ENCODE data around the gene TLR7.

The TLR7 gene

GRCh38 chrX:12874581-12874980 is 7.7 kb downstream of the TLR7 start:
- no peak overlapping the region for H3K4me3 ChIP-seq (replicated peaks; ENCODE audit: insufficient read depth, low read length)
- H3K27me3 ChIP-seq (ENCODE audit: insufficient read depth, poor library complexity, severe bottlenecking) = no peaks in the 10 kb centered on the region
- DNase-seq (ENCODE audit: low read depth in 1 of 2, low spot score in 1 of 2) = no peak
- H3K27ac ChIP-seq (replicated peaks) = no peak overlapping the region
- peak; percentile 88 for TF ChIP-seq SPI1 (IDR thresholded peaks at IDR 0.05; ENCODE audit: borderline replicate concordance, low read depth)
- no peak for TF ChIP-seq REST (IDR thresholded peaks at IDR 0.05; ENCODE audit: insufficient replicate concordance, low read depth)

- H3K4me3 ChIP-seq (replicated peaks; ENCODE audit: insufficient read depth, low read length) = no peak overlapping the region
- TF ChIP-seq SPI1 (IDR thresholded peaks at IDR 0.05; ENCODE audit: borderline replicate concordance, low read depth) = no peak
- no peak for TF ChIP-seq POLR2AphosphoS5 (IDR thresholded peaks at IDR 0.05; ENCODE audit: low read depth)
- no peak for TF ChIP-seq REST (IDR thresholded peaks at IDR 0.05; ENCODE audit: insufficient replicate concordance, low read depth)
- no peak for TF ChIP-seq GABPA (IDR thresholded peaks at IDR 0.05; ENCODE audit: low read depth)
- TF ChIP-seq CTCF (IDR thresholded peaks at IDR 0.05; ENCODE audit: insufficient read depth, low read length) = no peak
- H3K27me3 ChIP-seq (ENCODE audit: insufficient read depth, poor library complexity, severe bottlenecking) = no peaks in the 10 kb centered on the region
- no peak overlapping the region for H3K27ac ChIP-seq (replicated peaks)
- no peak for DNase-seq (ENCODE audit: low read depth in 1 of 2, low spot score in 1 of 2)
Observed at GRCh38 chrX:12877386-12877785, 10.5 kb downstream of the TLR7 start.

GRCh38 chrX:12878536-12878935 is 11.7 kb downstream of the TLR7 start:
- Histone ChIP-seq H3K27me3 (ENCODE audit: insufficient read depth, poor library complexity, severe bottlenecking) (no peaks in the 10 kb centered on the region), H3K4me3 (replicated peaks; ENCODE audit: insufficient read depth, low read length) (no peak overlapping the region), H3K27ac (replicated peaks) (no peak overlapping the region)
- DNase-seq (ENCODE audit: low read depth in 1 of 2, low spot score in 1 of 2) = no peak
- TF ChIP-seq GABPA (IDR thresholded peaks at IDR 0.05; ENCODE audit: low read depth) = no peak
- TF ChIP-seq REST (IDR thresholded peaks at IDR 0.05; ENCODE audit: insufficient replicate concordance, low read depth) = no peak
- TF ChIP-seq SPI1 (IDR thresholded peaks at IDR 0.05; ENCODE audit: borderline replicate concordance, low read depth) = no peak
- TF ChIP-seq POLR2AphosphoS5 (IDR thresholded peaks at IDR 0.05; ENCODE audit: low read depth) = no peak
- no peak for TF ChIP-seq CTCF (IDR thresholded peaks at IDR 0.05; ENCODE audit: insufficient read depth, low read length)

GRCh38 chrX:12881914-12882313 is 15.0 kb downstream of the TLR7 start:
- no peak for DNase-seq (ENCODE audit: low read depth in 1 of 2, low spot score in 1 of 2)
- H3K27ac ChIP-seq (replicated peaks) = no peak overlapping the region
- no peaks in the 10 kb centered on the region for H3K27me3 ChIP-seq (ENCODE audit: insufficient read depth, poor library complexity, severe bottlenecking)
- TF ChIP-seq SPI1 (IDR thresholded peaks at IDR 0.05; ENCODE audit: borderline replicate concordance, low read depth) (no peak), GABPA (IDR thresholded peaks at IDR 0.05; ENCODE audit: low read depth) (no peak), CTCF (IDR thresholded peaks at IDR 0.05; ENCODE audit: insufficient read depth, low read length) (no peak), REST (IDR thresholded peaks at IDR 0.05; ENCODE audit: insufficient replicate concordance, low read depth) (no peak), POLR2AphosphoS5 (IDR thresholded peaks at IDR 0.05; ENCODE audit: low read depth) (no peak)
- no peak overlapping the region for H3K4me3 ChIP-seq (replicated peaks; ENCODE audit: insufficient read depth, low read length)

Measured in HL-60 (cell line).